22Rv1 (cell line): Measurements from ENCODE around the gene ALKAL2.

Experiments
- CTCF ChIP-seq: fragments of 450-650 bp; IDR thresholded peaks from 2 replicates; pipeline ENCODE4 v1.5.1; 2017; ENCODE audit warnings: mild to moderate bottlenecking
- ZFX ChIP-seq: fragments of 450-650 bp; IDR thresholded peaks from 2 replicates; pipeline ENCODE4 v1.6.1; 2017; ENCODE audit warnings: antibody characterized with exemption, borderline replicate concordance

DNA sequence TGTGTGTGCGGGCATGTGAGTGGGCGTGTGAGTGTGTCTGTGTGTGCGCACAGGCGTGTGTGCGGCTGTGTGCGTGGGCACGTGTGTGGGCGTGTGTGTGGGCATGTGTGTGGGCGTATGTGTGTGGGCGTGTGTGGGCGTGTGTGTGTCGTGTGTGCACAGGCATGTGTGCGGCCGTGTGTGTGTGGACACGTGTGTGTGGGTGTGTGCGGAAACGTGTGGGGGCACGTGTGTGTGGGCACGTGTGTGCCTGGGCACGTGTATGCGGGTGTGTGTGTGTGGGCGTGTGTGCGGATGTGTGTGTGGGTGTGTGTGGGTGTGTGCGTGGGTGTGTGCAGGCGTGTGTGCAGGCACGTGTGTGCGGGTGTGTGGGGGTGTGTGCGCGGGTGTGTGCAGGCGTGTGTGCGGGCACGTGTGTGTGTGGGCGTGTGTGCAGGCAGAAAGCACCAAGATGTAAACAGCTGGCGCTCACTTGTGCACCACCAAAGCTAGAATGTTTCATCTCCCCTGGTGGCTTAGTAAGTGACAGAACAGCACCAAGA lies 31.2 kb upstream of the ALKAL2 start:
- TF ChIP-seq CTCF = no peak
- no peak for TF ChIP-seq ZFX
